NOMO-1 treated with dmso at 0.1 percent for 144 hours (cell line): ENCODE measurements around the gene LMX1B.

ENCODE experiments used
- DNase-seq: peaks from one replicate; lab custom pipeline; 2025; ENCODE audit not compliant: unreplicated experiment; lab: John Stamatoyannopoulos, UW

The LMX1B gene

DNA sequence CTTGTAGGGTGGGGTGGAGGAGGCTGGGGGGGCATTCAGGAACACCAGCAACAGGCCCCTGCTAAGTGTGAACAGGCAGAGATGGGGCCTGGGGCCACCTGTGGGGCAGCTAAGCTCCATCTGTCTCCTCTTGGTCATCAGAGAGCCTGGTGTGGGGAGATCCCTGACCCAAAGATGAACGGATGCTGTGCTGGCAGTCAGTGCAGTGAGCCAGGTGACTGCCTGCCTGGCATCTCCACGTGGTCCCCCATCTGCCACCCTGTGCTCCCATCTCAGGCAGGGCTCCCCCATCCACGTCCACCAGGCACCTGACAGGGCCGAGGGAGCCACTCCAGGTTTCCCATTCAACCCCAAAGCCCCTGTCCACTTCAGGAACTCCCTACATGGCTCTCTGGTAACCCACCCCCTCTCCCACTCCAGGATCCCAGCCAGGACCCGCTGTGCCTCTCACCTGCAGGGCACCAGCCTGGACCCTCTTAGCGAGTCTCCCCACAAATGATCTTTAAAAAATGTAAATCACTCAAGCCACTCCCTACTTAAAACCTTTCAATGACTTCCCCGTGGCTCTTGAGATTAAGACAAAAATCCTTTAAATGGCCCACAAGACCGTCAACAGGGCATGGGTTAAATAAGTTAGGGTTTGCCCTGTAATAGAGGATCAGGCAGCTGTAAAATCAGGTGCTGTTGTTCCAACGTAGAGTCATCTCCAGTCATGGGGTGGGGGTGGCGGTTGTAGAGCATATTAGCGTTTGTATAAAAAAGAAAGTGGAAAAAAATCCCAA, 60.8 kb downstream of the LMX1B start:
- no peak for DNase-seq

DNA sequence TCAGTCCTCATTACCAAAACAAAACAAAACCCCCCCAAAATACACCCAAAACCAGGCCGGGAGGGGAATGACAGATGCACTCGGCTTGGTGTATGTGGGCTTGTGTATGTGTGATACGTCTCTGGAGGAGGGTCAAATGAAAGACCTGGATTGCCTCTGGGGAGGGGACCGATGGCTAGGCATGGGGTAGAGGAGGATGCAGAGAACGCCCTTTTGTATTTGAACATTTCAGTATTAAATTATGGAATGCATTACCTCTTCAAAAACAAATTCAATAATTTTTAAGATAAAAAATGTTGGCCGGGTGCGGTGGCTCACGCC, 61.4 kb downstream of the LMX1B start:
- DNase-seq, result no peak

DNA sequence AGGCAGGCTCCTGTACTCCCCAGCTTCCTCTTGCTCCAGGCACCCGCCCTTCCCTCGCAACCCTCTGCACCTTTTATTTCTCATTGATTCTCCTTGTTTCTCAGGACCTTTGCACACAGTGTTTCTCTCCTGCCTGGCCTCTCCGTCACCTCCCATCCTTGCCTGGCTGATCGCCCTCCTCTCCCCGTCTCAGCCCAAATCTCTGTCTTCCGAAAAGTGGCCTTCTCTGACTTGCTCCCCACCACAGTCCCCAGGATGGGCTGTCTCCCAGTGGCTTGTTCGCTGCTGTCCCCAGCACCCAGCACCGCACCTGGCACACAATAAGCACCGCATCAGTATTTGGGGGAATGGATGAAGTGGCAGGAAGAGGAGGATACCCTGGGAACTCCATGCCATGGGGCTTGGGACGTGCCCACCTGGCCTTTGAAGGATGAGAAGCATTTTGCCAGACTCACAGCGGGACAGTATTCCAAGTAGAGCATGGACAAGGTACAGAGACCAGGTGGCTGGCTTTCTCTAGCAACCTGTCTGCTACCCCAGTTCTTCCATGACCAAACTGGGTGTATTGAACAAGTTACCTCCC, 62.5 kb downstream of the LMX1B start:
- DNase-seq, result no peak

DNA sequence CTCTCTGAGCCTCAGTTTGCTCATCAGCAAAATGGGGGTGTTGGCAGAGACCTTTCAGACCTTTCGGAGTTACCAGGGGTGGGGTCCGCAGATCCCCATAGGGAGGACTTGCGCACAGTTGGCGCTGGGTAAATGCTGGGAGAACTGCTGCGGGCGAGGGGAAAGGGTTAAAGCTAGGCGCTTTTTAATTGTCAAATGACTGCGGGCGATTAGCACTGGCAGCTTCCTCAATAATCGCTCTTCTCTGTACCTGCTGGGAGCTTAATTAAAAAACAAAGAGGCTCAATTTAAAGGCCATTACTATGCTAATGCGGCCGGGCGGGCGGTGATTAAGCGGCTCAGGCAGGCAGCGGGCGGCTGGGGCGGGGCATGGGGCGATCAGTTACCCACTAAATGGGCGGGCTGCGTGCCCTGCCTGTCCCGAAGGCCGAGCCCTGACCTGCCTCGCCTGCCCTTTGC, 63.0 kb downstream of the LMX1B start:
- DNase-seq, result no peak

DNA sequence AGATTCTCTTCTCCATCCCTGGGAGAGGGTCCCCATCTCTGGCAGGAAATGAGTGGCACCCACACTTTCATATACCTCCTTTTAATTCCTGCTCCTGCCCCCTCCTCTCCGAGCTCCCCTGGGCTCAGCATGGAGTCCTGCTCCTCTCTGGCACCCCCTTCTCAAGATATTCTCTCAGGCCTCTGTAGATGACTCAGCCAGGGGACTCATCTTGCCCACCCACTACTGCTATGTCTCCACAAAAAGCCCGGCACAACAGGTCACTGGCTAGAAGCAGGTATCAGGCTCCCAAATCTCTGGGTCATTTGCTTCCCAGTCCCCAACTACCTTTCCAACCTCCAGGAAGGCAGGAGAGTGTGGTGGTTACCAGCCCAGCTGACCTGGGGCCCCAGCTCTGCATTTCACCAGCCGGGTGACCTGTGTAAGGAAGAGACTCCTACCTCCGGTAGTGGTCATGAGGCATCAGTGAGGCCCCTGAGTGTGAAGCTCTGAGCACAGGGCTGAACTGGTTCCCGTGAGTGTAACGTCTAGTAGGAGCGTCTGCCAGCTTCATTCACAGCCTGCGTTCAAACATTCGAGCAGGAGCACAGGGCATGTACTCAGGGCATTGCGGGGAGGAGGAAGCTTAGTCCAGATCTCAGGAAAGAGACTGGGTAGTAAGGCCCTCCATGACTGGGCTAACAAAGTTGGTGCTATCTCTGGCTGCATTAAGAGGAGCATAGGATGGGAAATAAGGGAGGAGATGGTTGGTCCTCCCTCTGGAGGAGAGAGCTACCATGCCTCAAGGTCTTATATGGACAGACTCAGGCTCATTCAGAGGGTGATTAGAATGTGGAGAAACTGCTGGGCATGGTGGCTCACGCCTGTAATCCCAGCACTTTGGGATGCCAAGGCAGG, 63.7 kb downstream of the LMX1B start:
- no peak for DNase-seq

DNA sequence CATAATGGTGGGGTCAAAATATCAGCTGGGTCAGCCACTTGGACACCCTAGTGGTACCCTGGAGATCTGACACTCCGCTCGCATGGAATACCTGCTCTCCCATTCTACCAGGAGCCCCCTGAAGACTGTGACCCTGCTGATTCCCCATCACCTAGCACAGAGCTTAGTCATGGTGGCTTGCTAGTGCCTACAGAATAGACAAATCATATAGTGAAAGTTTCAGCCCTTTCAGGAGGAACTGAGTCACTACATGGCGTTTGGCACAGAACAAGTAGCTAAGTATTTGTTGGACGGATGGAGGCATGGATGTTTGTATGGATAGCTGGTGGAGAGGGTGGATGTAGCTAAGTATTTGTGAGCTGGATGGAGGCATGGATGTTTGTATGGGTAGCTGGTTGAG, 65.3 kb downstream of the LMX1B start:
- no peak for DNase-seq

DNA sequence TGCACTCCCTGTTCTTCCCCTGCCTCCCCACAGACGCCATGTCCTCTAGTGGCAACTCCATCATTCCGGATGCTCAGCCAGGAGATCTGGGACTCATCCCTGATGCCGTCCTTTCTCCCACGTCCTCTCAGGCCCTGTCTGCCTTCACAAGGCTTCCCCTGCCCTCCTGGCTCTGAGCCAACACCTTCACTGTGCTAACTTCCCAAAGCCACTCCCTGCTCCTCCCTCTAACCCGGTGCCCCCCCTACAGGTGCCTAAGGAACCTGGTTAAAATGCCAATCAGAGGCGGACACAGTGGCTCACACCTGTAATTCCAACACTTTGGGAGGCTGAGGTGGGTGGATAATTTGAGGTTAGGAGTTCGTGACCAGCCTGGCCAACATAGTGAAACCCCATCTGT, 67.6 kb downstream of the LMX1B start:
- no peak for DNase-seq

DNA sequence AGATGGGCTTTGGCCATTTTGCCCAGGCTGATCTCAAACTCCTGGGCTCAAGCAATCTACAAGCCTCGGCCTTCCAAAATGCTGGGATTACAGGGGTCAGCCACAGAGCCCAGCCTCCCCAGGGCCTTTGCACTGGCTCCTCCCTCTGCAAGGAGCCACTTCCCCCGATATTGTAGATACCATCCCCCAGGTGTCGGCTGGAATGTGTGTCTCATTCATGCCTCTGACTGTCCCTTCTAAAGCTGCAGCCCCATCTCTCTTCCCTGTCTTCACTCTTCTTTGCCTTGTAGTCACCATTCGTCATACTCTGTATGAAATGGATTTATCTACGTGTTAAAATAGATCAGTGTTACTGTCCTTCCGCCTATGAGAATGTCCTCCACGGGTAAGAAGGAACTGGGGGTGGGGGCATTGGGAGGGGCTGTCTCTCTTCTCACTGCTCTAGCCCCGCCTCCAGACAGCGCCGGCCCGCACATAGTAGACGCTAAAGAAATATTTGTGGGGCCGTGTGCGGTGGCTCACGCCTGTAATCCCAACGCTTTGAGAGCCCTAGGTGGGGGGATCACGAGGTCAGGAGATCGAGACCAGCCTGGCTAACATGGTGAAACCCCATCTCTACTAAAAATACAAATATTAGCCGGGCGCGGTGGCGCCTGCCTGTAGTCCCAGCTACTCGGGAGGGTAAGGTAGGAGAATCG, 68.5 kb downstream of the LMX1B start:
- DNase-seq, result no peak

DNA sequence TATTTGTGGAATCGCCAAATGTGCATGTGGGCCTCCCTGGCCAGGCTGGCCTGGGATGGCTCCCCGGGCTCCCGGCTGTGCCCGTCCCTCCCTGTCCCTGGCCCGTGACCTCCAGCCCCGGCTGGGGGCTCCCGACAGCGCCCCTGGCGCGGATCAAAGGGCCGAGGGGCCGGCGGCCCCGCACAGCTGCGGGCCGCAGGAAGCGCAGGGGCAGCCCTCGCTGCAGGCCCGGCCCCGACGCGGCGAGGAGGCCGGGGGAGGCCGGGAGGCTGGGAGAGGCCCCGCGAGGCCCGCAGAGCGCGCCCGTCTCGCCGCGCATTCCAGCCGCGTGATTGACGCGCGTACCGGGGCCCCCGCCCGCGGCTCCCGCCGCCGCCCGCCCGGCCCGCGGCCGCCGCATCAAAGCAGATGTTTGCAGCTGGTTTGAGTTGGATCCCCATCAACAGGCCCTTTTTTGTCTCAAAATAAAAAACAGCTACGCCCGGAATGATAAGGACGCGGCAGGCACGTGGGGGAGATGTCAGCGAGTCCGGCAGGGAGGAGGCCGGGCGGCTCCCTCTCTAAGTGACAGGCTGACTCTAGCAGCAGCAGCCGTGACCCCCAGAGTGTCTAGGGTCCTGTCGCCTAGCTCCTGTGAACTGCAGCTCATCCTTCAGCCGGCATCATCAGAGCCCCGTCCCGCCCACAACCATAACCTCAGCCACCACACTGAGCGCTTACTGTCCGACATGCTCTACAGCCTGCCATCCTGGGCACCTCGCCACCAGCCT, 69.4 kb downstream of the LMX1B start:
- no peak for DNase-seq

DNA sequence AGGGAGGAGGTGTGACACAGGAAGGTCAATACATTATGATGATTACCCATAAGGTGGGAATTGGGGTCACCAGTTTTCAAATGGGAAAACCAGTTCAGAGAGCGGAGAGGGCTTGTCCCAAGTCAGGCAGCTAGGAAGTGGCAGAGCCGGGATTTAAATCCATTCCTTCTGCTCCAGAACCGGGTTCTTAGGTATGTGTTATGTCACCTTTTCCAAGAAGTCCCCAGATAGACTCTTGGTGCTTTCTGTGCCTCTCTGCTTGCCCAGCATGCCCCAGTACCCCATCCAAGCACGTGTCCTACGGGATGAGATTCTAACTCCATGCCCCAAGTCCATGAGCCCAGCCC, 69.9 kb downstream of the LMX1B start:
- no peak for DNase-seq

DNA sequence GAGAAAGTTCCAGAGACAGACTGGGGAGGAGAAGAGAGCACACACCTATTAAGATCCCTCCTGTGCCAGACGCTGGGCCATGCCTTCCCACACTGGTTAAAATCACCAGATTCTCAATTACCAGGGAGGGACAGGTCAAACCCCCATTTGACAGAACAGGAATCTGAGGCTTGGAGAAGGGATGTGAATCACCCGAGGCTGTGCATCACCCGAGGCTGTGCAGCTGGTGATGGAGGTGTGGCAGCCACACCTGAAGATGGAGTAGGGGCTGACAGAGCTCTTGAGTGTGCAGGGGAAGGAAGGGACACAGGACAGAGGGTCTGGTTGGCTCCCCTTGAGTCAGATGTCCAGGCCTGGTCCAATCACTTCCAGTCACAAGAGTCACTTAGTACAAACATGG, 70.6 kb downstream of the LMX1B start:
- DNase-seq, result no peak

DNA sequence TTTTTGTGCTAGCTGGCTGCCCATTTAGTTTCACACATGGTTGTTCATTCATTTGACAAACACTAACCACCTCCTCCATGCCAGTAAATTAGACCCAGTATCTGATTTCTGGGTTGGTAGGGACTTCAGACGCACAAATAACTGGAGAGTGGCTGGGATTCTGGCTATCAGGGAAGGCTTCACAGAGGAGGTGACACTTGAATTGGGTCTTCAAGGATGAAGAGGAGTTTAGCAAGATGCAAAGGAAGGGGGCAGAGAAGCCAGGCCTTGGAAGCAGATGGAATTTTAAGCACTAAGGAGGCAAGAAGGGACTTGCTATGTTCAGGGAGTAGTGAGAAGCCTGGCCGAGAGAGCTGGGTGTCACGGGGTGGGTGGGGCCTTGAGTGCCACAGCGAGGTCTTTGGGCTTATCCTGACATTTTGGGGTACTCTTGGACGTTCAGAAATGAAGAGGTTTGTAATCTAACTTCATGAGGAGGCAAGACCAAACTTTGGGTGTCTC, 71.3 kb downstream of the LMX1B start:
- DNase-seq, result no peak

DNA sequence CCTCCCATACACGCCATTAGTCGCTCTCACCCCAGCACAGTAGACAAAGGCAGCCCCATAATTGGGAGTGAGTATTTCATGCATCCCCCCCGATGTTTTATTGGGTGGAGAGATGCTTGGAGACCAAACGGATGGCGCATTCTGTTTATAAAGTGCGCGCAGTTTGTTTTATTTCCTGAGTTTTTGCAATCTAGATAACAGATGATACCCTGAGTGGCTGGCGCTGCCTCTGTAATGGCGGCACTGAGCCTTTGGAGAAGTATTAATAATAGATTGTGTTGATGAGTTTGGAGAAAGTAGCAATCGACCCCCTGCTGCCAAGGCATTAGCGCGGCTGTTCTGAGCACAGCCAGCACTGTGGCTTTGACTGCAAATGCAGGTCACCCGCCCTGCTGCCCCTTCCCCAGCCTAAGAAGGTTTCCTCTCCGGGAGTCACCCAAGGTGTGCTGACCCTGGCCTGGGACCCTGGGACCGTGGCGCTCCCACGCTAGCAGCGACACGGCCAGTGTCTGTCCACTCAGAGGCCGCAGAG, 74.3 kb downstream of the LMX1B start:
- DNase-seq, result no peak

DNA sequence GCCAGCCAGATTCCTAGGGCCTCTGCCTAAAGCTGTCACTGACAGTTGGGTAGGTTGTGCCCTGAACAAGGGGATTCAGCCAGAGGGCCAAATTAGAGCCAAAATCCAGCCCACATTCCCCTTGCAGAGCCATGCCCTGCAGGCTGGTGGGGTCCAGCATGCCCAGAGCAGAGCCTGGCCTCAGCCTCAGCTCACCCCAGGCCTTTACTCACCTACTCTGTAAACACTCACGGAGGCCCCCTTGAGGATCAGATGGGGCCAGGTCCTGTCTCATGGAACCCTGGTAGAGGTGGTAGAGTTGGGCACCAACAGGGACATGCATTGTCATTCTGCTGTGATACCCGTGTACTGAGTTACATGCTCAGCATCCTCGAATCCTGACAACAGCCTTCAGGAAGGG, 74.9 kb downstream of the LMX1B start:
- DNase-seq, result no peak

DNA sequence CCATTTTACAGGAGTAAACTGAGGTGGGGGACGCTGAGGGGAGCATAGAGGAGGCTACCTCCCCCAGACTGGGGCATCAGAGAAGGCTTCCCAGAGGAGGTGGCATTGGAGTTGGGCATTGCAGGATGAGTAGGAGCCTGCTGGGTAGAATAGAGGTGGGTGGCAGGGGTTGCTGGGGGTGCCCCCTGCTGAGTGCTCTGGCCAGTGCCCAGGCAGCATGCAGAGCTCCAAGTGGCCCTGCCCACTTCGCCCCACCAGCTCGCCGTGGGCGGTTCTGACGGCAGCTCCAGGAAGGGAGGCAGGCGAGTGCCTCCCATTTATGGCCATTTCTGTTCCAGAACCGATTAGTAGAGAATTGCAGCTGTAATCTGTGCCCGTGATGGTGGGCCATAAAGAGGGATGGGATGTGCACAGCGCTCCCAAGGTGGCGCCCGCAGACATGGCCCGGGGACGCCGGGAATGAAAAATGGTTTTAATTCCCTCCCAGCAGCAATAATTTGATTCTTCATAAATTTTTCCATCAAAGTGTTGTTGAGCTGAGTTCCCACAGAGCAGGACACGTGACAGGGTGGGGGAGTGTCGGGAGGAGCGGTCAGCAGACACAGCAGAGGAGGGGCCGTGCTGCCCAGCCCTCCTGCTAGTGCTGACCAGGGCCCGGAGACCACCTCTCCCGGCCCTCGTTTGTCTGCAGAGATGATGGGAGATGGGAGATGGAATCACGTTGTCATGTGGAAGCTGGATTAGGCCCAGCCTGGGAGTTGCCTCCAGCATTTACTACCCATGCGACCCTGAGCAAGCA, 75.5 kb downstream of the LMX1B start:
- DNase-seq, result no peak

DNA sequence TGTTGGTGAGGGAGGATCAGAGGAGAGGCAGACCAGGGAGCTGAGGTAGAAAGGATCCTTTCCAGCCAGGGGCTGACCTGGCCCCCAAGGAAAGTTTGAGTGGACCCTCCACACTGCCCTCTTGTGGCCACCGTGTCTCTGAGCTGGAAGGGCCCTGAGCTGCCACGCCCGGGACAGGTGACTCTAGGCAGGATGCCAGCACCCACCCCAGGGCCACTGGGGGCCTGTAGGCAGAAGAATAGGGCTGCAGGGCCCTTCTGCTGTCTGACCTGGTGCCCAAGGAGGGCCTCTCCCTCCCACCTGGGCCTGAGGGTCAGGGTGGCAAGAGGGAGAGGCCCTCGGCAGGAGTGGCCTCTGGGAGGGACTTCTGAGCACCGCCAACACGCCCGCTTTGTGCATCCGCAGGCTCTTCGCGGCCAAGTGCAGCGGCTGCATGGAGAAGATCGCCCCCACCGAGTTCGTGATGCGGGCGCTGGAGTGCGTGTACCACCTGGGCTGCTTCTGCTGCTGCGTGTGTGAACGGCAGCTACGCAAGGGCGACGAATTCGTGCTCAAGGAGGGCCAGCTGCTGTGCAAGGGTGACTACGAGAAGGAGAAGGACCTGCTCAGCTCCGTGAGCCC, 76.8 kb downstream of the LMX1B start:
- DNase-seq, result no peak

DNA sequence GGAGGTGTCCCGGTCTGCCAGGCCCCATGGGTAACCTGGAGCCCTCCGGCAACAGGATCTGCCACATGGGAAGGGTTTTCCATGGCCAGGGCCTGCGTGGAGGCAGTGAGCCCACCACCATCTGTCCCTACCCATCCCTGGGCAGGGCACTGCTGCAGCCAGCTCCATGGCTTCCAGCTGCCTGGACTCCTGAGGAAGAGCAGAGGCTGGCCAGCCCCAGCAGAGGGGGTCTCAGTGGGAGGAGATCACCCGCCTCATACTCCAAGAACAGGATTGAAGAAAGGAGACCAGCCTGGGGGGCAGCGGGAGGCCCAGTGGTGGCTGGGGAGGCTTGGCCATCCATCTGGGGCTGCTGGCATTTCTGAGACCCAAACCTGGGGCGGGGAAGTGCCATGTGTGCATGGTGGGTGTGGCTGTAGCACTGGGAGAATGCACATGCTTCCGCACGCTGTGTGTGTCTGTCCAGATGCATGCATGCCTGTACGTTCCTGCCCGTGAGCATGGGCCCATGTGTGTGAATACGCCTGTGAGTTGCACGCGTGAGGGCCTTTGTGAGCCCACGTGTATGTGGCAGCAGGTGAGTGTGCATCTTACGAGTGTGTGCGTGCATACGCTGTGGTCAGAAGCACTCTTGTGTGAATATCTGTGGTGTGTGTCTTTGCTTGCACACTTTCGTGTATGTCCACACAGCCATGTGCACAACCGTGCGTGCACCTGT, 78.5 kb downstream of the LMX1B start:
- DNase-seq, result no peak

DNA sequence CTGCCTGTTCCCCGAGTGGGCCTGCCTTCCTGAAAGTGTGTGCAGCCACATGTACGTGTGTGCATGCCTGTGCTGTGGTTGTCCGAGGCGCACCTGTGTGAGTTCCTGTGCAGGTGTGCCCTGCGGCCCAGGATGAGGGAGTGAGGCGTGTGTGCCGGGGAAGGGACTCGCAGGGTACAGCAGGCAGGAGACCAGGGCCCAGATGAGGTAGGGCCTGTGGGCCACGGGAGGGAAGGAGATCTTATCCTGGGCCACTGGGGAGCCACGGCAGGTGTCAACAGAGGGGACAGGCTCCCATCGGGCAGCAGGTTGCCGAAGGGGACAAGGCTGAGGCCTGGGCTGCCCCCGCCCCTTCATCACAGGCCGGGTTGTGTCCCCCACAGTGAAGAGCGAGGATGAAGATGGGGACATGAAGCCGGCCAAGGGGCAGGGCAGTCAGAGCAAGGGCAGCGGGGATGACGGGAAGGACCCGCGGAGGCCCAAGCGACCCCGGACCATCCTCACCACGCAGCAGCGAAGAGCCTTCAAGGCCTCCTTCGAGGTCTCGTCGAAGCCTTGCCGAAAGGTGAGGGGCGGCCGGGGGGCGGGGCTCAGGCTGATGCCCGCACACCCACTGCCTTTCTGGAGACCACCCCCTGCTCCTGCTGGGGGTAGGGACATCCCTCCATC, 79.2 kb downstream of the LMX1B start:
- DNase-seq, result no peak
